Stimulated activated CD4-positive, alpha-beta T cell treated with anti-CD3 and anti-CD28 coated beads, Interleukin-15, amount 100 ng/mL, for 48 hours (primary cell): Measurements from ENCODE around the gene CCSER1.
"Not testable (repeated sequence)": the region's sequence is repeated elsewhere in the genome, so short reads cannot be mapped to it uniquely, and the experiment has no call there.

Experiments
- DNase-seq, 2 donors: peaks; one replicate each; pipeline ENCODE4 v3.0.0-alpha.2; 2020; ENCODE audit warnings: low read depth in 2 of 2

CCSER1 gene

DNA sequence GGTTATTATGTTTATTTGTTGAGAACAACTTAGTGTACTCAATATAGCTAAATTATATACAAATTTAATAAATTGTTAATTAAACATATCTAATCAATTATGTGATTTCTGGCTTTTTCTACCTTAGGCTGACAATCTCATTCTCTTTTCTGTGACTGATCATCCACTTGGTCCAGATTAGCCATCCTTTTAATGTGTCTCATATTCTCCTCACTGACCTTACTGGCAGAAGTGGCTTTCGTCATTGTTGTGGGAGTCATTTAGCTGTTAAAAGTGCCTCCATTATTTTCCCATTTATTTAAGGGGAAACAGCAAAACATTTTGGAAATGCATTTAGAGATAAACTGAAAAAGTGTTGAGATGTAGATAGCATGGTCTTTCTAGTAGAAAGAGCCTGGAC lies 172.2 kb downstream of the CCSER1 start:
- DNase-seq: no peak

DNA sequence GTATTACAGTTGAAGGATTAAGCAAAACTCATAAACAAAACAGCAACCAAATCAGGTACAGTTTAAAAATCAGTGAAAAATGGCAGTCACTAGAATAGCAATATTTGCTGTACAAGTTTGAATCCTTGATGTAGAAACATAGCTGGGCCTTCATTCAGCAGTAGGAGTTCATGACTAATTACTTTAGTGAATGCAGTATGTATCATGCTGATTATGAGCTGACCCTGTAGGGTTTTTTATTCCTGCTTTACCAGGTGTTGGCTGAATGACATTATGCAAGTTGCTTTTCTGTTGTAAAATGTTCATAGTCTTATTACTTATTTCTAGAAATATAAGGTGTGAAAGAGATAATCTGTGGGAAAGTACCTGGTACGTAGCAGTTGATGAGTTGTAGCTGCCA lies 179.6 kb downstream of the CCSER1 start:
- no peak for DNase-seq

DNA sequence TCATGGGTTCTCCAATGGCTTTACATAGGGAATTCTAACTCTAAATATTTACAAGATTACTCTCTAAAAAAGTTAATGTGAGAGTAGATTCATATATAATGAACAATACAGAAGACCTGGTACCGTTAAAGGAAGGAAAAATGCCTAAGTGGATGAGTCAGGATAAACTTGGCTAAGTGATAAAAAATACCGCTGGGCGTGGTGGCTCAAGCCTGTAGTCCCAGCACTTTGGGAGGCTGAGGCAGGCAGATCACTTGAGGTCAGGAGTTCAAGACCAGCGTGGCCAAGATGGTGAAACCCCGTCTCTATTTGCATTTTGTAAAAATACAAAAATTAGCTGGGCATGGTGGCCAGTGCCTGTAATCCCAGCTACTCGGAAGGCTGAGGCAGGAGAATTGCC lies 189.9 kb downstream of the CCSER1 start:
- not testable (repeated sequence) for DNase-seq

DNA sequence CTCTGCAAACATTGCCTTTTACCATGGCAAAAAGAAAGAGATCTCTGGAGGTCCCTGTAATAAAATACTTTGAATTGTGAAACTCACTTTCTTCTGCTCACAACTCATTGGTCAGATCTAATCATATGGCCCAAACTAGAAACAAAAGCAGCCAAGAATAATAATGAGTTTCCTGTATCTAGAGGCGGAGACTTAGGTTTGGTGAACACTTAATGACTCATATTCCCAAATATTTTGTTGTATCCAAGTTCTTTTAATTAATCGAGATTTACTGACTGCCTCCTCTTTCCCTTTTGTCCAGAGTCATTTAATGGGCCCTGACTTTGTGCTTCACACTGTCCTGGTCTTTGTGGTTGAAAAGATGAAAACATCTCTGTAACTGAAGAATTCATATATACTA lies 190.6 kb downstream of the CCSER1 start:
- DNase-seq: no peak

DNA sequence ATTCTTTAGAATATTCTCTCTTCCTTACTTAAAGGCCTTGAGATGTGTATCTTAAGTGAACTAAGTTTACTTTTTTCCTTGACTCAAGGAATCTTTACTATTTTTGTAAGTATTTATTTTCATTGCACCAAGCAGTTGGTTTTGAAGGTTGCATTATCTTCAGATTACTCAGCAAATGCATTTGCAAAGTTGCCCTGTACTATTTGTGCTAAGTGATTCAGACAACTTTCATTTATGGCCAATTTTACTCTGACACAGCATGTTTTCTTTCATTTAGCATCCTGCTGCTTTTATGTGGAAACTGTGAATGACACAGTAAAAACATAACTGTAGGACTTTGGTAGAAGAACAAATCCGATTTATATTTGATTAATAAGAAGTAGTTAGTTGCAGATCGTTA lies 191.0 kb downstream of the CCSER1 start:
- no peak for DNase-seq

DNA sequence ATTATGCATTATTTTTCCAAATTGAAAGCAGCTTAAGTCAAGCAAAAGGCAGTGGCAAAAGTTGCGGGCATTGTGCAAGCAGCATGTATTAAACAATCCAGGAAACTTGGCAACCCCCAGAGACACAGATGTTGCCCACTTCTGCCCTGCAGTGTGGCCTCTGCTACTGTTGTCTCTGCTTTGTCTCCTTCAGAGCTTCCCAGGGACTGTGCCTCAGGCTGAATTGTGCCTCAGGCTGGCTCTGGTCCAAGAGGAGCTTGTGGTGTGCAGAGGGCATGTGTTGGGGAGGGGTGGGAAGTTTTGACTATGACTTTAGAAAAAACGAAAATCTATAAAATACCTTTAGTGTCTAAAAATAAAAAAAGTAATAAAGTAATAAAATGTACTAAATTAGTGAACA lies 201.4 kb downstream of the CCSER1 start:
- no peak for DNase-seq

DNA sequence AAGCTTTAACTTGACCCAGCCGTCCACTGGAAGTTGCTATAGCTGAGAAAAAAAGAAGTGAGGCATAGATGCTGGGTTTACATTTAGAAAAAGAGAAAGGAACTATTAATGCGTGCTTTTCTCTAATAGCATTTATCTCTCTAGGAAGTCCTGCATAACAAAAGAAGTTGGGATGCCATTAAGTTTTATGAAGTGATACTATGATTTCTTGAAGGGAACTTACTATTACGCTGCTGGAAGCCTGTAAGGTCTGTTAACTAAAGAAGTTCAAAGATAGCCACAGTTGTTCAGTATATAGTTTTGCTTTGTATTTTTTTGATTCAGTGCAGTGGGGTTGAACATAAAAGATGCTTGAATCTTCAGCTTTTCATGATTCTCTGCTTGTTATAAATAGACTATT lies 203.4 kb downstream of the CCSER1 start:
- no peak for DNase-seq

DNA sequence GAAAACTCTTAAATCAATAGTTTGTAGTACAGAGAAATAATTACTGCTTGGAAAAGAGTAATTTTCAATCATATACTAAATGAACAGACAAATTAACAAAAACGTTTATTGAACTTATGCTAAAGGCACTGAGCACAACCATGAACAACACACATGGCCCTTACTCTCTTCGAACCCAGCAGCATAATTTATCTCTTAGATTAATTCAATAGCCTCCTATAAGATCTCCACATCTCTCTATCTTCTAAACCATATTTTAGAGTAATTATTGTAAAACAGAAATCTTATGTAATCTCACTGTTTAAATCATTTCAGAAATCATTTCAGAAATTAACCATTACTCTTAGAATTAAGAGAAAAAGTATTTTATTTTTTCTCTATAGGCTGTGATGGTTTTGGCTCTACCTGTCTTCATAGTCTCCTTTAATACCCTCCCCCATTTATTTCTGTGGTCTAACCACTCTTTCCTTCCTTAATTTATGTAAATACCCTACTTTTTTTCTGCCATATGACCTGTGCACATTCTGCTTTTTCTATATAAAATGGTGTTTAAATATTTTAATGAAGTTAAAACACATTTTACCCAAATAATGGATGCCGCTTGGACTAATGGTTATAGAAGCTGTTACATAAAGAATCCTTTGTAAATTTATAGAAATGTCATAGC lies 218.5 kb downstream of the CCSER1 start:
- DNase-seq: no peak

DNA sequence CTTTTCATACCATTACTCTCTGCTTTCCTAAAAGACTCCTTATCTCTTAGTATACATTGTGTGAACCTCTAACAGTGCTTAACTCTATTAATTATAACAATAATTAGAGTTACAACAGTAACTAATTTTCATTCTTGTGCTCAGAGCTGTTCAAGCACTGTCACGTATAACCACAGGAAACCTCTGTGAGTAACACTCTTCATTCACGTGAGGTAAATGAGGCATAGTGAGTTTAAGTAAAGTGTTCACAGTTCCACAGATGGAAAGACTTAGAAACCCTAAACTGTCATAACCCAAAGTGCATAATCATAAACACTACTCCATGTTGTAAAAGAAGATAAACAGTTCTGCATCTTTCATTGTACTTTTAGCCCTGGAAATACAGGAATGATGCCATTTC lies 222.4 kb downstream of the CCSER1 start:
- DNase-seq: no peak

DNA sequence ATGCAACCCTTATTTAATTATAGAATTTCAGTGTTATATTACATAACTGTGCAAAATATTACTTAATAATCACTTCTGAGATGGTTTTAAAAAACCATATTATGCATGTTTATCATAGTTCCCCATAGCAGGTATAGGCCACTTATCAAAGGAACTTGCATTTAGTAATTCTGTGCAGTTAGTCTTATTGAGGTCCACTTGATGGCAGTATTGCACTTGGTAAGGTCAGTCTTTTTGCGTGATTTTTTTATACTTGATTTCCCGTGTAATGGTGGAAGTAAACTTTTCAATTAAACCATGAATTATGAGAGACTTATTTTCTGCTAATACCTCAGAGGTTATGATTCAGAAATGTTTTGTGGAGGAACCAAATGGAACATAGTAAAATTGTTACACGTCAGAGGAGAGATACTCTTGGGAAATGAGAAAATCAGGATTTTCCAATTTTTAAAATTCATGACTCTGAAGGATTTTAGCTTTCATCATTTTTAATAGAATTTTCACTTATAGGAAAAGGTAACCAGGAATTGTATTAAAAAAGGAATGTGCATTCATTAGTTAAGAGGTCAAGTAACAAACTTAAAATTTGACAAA lies 230.0 kb downstream of the CCSER1 start:
- no peak for DNase-seq

DNA sequence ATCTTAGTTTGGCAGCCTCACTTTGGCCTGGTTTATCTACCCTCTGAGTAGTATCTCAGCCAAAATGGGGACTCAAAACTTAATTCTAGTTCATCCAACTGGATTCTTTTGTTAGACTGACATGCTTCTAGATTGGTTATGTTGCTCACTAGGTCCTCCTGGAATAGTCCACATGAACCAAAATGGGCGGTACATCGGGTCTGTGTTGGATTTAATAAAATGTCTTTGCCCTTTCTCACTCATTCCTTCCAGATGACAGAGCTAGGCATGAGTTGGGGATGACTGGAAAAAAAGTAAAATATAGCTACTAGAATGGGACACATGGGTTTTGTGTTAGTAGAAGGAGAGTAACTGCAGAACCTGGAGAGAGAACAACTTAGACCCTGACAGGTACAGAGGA lies 247.9 kb downstream of the CCSER1 start:
- DNase-seq: no peak

DNA sequence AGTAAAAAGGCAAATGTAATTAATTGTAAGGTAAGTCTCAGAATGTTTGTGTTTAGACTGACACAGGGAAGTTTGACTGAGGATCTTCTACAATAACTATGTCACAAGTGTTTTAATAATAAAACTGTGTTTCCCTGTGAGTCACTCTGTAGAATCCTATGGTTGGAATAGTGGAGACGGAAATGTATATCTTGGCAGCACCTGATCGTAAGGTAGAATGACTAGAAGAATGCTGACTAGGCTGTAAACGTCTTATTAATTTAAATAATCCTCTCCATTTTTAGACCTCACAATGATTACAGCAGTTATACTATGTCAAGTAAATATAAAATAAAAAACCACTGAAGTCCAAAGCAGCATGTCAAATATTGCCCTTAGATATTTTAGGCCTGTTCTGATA lies 266.0 kb downstream of the CCSER1 start:
- no peak for DNase-seq

DNA sequence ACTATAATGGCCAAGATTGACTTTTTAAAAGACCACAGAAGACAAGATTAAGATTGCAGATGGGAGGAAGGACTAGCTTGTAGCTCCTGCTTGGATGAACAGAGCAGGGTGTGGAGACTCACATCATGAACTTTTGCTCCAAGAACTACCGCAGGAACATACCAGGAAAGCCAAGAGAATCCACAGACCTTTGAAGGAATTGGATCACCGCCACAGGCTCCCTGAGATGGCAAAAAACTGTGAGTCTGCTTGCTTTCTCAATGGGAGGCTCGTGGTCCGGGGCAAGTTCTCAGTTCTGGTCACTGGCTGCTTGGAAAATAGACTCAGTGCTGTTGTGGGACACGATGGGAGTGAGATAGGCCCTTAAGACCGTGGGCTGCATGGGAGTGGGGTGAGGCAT lies 276.6 kb downstream of the CCSER1 start:
- no peak for DNase-seq

DNA sequence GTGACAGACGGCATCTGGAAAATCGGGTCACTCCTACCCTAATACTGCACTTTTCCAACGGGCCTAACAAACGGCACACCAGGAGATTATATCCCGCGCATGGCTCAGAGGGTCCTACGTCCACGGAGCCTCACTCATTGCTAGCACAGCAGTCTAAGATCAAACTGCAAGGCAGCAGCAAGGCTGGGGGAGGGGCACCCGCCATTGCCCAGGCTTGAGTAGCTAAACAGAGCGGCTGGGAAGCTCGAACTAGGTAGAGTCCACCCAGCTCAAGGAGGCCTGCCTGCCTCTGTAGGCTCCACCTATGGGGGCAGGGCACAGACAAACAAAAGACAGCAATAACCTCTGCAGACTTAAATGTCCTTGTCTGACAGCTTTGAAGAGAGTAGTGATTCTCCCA lies 280.7 kb downstream of the CCSER1 start:
- not testable (repeated sequence) for DNase-seq

DNA sequence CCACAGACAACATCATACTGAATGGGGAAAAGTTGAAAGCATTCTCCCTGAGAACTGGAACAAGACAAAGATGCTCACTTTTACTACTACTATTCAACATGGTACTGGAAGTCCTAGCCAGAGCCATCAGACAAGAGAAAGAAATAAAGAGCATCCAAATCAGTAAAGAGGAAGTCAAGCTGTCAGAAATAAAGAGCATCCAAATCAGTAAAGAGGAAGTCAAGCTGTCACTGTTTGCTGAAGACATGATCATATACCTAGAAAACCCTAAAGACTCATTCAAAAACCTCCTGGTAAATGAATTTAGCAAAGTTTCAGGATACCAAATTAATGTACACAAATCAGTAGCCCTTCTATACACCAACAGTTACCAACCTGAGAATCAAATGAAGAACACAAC lies 285.6 kb downstream of the CCSER1 start:
- not testable (repeated sequence) for DNase-seq

DNA sequence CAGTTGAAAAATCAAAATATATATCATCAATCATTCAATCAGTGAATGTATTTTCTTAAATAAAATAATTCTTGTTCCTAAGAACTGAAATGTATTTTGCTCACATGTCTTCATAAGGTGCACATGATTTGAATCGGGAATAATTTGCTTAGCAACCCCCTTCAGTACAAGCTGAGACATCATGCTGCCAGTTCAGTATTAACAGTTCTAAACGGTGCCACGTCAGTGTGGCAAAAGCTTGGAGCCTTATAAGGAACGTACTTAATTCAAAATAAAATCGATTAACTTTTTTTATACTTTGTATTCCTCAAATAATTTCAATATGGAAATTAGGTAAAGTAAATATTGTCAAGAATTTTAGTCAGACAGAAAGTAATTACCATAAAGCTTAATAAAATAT lies 287.9 kb downstream of the CCSER1 start:
- no peak for DNase-seq

DNA sequence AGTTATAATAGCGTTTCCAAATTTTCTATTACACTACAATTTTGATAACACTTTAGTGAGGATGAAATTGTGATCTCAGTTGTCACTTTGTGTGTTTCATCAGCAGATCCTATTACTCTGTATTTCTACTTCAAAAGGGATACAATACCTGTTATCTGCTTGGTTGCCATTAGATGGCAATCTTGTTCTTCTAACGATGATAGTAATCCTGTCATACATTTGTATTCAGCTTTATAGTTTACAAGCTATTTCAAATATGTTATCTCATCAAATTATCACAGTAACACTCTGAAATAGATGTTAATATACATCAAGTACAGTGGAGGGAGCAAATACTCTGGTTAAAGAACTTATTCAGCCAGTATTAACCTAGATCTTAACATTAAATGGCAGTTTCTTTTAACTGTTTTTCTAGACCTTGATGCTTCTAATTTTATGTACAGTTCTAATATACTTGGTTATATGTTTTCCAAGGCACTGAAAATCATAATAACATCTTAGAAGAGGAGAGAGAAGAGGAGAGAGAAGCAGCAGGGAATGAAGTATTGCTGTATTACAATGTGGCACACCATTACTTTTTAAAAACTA lies 292.0 kb downstream of the CCSER1 start:
- DNase-seq: no peak

DNA sequence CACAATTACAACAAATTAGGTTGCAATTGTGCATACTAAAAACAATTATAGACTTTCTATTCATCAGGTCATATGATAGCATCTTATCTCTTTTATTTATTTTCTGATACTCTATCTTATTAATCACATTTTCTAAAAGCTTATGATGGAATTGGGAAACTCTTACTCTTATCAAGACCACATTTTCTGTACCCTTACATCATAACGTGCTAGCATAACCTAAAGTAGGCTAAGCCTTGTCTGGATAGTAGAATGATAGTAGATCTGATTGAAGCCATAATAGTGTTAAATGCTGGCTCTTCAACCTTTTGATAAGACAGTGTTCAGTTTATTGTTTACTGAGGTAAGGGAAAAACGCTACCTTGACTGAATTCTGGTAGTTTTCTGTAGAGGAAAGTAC lies 294.0 kb downstream of the CCSER1 start:
- DNase-seq: no peak

DNA sequence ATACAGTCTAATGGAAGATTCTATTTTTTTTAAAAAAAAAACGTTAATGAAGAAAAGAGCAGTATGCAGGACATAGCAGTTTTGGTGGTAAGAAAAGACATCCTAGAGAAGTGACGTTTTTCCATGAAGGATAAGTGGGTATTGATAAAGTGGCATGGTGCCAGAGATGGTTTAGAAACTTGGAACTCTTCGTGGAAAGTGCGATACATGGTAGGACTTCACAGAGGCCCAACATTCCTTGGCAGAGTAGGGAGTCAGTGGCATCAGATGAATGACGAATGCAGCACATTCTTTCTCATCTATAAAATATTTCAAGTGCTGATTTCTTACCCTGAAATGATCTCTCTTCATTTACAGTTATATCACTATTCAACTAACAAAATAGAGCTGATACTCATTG lies 298.7 kb downstream of the CCSER1 start:
- DNase-seq: no peak

DNA sequence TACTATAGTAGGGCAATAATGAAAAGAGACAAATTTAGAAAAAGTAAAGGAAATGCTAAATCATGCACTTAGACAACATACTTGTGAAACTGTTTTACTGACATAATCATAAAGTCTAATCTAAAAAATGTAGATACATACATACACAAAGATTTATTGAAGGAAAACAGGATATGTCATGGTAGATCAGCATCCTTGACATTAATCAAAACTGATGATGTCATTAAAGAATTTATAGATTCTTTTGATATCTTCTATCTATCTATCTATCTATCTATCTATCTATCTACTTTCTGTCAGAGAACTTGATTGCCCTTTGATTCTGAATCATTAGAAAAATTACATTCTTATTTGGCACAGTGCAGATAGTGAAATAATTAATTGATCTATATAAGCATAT lies 311.3 kb downstream of the CCSER1 start:
- DNase-seq: no peak

DNA sequence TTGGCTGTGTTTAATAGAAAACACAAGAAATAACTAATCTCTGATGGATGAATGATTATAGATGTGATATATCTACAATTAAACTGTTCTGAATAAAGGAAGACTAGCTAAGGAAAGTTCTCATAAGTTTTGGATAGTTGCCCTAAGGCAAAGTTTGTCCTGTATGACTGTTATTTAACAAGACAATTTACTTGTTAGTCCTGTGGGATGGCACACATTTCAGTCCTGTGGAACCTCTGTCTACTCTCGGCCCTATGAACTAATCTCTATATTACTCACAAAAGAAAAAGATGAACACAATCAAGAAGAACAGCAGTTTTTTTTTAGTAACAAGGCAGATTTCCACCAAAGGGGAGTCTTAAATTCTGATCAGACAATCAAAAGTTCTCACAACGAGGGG lies 314.6 kb downstream of the CCSER1 start:
- DNase-seq: no peak

DNA sequence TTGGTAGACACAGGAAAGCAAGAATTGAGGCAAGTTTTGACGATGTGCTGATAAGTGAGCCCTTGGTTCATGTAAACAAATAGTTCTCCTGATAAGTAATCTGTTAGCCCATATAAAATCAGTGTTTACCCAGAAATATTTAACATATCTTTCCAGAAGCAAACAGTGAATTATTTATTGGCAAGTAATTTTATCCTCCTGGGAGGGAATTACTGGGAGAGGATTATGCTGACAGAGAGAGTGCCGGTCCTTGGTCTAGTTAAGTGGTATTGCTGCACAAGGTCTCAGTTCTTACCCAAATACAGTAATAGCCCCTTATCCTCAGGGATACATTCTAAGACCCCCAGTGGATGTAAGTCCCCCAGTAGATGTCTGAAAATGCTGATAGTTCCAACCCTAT lies 315.4 kb downstream of the CCSER1 start:
- no peak for DNase-seq

DNA sequence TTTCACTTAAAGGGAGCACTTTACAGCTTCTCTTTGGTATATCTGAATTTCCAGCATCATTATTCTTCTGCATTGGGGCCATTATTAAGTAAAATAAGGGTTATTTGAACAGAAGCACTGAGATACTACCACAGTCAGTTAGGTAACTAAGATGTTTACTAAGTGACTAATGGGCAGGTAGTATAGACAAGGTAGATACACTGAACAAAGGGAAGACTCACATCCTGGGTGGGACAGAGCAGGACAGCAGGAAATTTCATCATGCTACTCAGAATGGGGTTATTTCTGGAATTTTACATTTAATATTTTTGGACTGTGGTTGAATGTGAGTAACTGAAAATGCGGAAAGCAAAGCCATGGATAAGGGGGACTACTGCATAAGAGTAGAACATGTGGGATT lies 316.0 kb downstream of the CCSER1 start:
- DNase-seq: no peak

DNA sequence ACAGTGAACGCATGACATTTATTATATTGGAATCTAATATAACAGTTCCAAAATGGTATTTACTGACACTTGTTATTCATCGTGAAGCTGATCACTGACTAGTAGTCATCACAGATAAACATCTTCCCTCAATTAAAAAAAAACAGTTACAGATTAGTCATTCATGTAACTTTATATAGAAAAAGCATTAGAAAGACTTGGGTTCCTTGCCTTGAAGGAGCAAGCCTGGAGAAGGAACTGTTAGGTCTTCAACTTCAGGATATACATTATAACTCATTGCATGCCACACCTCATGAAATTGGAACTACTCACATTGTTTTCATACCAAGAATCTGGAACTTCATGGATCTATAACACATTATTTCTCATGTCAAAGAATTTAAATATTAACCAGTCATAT lies 317.7 kb downstream of the CCSER1 start:
- no peak for DNase-seq
